Heart right ventricle (tissue), 16 donors: Measurements from ENCODE around the gene ABHD10. TPM values are rescaled to one million over a fixed set of nuclear protein-coding genes. Genes with fewer than 3 reads are reported as not detected.

Experiments
- ATAC-seq, 8 donors: fragments of 200-7000 bp; cut with Tn5 transposase; one replicate each; pipeline ENCODE4 v1.9.1; 2020; ENCODE audit warnings: mild to moderate bottlenecking in 8 of 8, moderate library complexity in 8 of 8, moderate number of reproducible peaks in 1 of 8
- DNase-seq, 2 donors: peaks; one replicate each; pipeline ENCODE4 v3.0.0-alpha.2; 2020
- H3K27ac ChIP-seq, 10 donors: fragments of 200-600 bp; sonication (generic) in 2 of 10; one replicate each; pipeline versions ENCODE4 v1.5.0 to v1.8.0; 2020 to 2022; ENCODE audit warnings: mild to moderate bottlenecking in 3 of 10
- H3K27me3 ChIP-seq, 7 donors: fragments of 200-600 bp; one replicate each; pipeline ENCODE4 v1.8.0; 2021 to 2022; ENCODE audit warnings: mild to moderate bottlenecking in 2 of 7
- H3K36me3 ChIP-seq, 9 donors: fragments of 200-600 bp; sonication (generic) in 1 of 9; one replicate each; pipeline versions ENCODE4 v1.5.0 to v1.8.0; 2020 to 2022; ENCODE audit warnings: mild to moderate bottlenecking in 2 of 9
- H3K4me1 ChIP-seq, 9 donors: fragments of 200-600 bp; sonication (generic) in 1 of 9; one replicate each; pipeline versions ENCODE4 v1.5.0 to v1.8.0; 2020 to 2022; ENCODE audit warnings: mild to moderate bottlenecking in 4 of 9
- H3K4me3 ChIP-seq, 10 donors: fragments of 200-600 bp; sonication (generic) in 2 of 10; one replicate each; pipeline versions ENCODE4 v1.5.0 to v1.8.0; 2020 to 2022; ENCODE audit warnings: mild to moderate bottlenecking in 7 of 10, moderate library complexity in 2 of 10
- H3K9me3 ChIP-seq, 11 donors: fragments of 200-600 bp in 10 of 11; sonication (generic) in 2 of 11; one replicate each; pipeline versions ENCODE4 v1.5.0 to v1.8.0; 2013 to 2022; ENCODE audit warnings: mild to moderate bottlenecking in 2 of 11, control low read depth in 1 of 11, moderate library complexity in 1 of 11
- WGBS, 2 donors: extraction: QIAGEN DNeasy Blood & Tissue Kit; methylation state at CpG; one replicate each; pipeline ENCODE4 v1.1.7; 2013; ENCODE audit warnings: inconsistent platforms in 1 of 2; 5-methylcytosine and 5-hydroxymethylcytosine counted together
- intact Hi-C, 10 donors: fragments of 100-400 bp; cut with DNase I; formaldehyde crosslinking; loops; one replicate each; pipeline versions ENCODE4 v1.11.1 to v1.14.2; 2022
- polyA plus RNA-seq, 2 donors: library from polyadenylated mRNA; stranded (reverse); fragments of 200-250 nt; gene quantifications; one replicate each; pipeline ENCODE4 v1.2.3, GENCODE V29; 2013
- total RNA-seq, 10 donors: library from RNA; stranded (reverse); fragmentation: NEBNext Ultra II Directional in 3 of 10; extraction: Animal tissue kit (Norgen Biotek cat#: 25700) in 3 of 10; gene quantifications; one replicate each; pipeline versions ENCODE4 v1.2.1 to v1.2.4, GENCODE V29; 2021 to 2023
- TF ChIP-seq, protein P1 (sequence below), 9 donors: fragments of 200-600 bp; sonication (generic) in 2 of 9; IDR thresholded peaks; one replicate each; pipeline versions ENCODE4 v1.5.0 to v1.8.0; 2021 to 2022; ENCODE audit warnings: antibody characterized with exemption in 9 of 9, mild to moderate bottlenecking in 5 of 9, moderate library complexity in 1 of 9
- donor health status: Arrhythmogenic right ventricular cardiomyopathy.
- donor health status: ischemic (EF 13 %, LVEDD 7.1; RV severe dilation, severe dysfunction).
- donor health status: healthy with polysubstance abuse.
- donor health status: DM: no; HTN: yes; CAD: no.
- donor health status: DM: no; HTN: no; CAD: no.
- donor health status: ischemic (EF 25% LVEDD 6.9; RV normal size, moderate dysfunction).
- donor health status: ischemic (EF 25% LVEDD 5.7; RV mildly dilated, moderate dysfunction).
- donor health status: healthy.
- donor health status: DM: yes; HTN: yes; CAD: no.
- donor health status: Ischemic cardiomyopathy.
- donor health status: ischemic (EF 35%, LVEDD 5.7; RV mildly dilated, moderate dysfunction).
- donor health status: nonischemic (EF 11% LVEDD 7.7; RV severe dilation, severe dysfunction).
- donor health status: DM: yes; HTN: yes; CAD: no.
- donor health status: PGD.
- donor health status: ischemic (EF 29% LVEDD 5.4; RV normal size, mild dysfunction).
- donor health status: nonischemic (EF 23%, LVEDD 6.1; RV moderate dilation, normal function).

The ABHD10 gene
- total and polyA plus RNA-seq, 12 donors = 10.5 to 57.8 (median 50.1) TPM

DNA sequence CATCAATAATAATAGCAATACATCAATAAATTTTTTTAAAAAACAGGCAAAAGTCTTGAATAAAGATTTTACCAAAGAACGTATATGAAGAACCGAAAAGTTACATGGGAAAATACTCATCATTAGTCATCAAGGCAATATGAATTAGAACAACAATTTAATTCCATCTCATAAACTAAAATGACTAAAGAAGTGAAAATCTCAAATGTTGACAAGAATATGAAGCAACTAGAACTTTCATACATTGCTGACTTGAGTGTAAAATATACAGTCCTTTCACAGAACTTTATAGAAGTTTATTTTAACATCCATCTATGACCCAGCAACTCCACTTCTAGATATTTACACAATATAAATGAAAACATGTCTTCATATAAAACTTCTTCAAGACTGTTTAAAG, 35.3 kb upstream of the ABHD10 start:
- Histone ChIP-seq H3K4me3 (no peak overlapping the region), H3K9me3 (no peaks in the 10 kb centered on the region), H3K4me1 (peaks cover 0 to 7% (median 0%) of the 10 kb centered on the region in 9 donors), H3K27ac (no peak overlapping the region), H3K36me3 (peaks cover 0 to 98% (median 44%) of the 10 kb centered on the region in 9 donors), H3K27me3 (no peaks in the 10 kb centered on the region)
- ATAC-seq (no peak), DNase-seq (no peak)
- TF ChIP-seq, protein P1, sequence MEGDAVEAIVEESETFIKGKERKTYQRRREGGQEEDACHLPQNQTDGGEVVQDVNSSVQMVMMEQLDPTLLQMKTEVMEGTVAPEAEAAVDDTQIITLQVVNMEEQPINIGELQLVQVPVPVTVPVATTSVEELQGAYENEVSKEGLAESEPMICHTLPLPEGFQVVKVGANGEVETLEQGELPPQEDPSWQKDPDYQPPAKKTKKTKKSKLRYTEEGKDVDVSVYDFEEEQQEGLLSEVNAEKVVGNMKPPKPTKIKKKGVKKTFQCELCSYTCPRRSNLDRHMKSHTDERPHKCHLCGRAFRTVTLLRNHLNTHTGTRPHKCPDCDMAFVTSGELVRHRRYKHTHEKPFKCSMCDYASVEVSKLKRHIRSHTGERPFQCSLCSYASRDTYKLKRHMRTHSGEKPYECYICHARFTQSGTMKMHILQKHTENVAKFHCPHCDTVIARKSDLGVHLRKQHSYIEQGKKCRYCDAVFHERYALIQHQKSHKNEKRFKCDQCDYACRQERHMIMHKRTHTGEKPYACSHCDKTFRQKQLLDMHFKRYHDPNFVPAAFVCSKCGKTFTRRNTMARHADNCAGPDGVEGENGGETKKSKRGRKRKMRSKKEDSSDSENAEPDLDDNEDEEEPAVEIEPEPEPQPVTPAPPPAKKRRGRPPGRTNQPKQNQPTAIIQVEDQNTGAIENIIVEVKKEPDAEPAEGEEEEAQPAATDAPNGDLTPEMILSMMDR (IDR thresholded peaks at IDR 0.05) = no peak
- intact Hi-C loops = no loop called here
- WGBS, 2 donors = 94 to 95% methylated on average over 2 of the region's 2 CpGs

DNA sequence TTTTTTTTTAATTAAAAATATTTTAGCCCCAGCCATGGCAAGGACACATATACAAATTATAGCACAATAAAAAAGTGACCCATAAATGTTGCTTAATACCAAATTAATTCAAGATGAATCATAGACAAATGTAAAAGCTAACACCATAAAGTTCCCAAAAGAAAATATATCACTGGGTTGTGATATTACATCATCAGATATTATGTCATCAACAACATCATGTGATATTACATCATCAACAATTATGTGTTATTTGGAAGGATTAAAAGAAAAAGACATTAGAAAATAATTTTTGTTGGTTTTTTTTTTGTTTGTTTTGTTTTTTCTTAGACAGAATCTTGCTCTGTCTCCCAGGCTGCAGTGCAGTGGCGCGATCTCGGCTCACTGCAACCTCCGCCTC, 34.5 kb upstream of the ABHD10 start:
- no peaks in the 10 kb centered on the region for H3K9me3 ChIP-seq
- H3K27me3 ChIP-seq = no peaks in the 10 kb centered on the region
- DNase-seq (no peak), ATAC-seq (no peak)
- peaks cover 0 to 98% (median 51%) of the 10 kb centered on the region in 9 donors for H3K36me3 ChIP-seq
- intact Hi-C loops = no loop called here
- no peak overlapping the region for H3K27ac ChIP-seq
- TF ChIP-seq, protein P1 (IDR thresholded peaks at IDR 0.05) = no peak
- H3K4me1 ChIP-seq = peaks cover 0 to 7% (median 0%) of the 10 kb centered on the region in 9 donors
- no peak overlapping the region for H3K4me3 ChIP-seq
- WGBS, 2 donors = 87 to 98% methylated on average over 4 of the region's 4 CpGs

DNA sequence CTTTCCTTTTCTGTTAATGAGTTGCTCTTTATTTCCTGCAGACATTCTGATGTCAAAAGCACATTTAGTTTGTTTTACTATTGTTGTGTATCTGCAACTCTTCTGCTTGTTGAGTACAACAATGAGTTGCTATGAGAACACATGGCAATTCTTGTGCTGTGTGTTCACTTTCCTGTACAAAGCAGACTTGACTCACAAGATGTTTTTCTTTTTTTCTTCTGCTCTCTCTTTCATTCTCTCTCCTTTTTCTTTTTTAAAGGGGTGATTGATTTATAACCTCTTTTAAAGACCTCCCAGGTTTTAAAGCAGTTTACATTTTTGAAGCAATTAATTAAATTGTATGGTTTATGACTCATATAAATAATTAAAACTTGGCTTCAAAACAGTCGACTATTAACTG, 31.6 kb upstream of the ABHD10 start:
- DNase-seq (no peak), ATAC-seq (no peak)
- no peaks in the 10 kb centered on the region for H3K9me3 ChIP-seq
- 75 to 83% methylated on average over 1 of the region's 1 CpG for WGBS, 2 donors
- TF ChIP-seq, protein P1 (IDR thresholded peaks at IDR 0.05) = no peak
- peaks cover 0 to 8% (median 0%) of the 10 kb centered on the region in 9 donors for H3K4me1 ChIP-seq
- H3K27ac ChIP-seq = no peak overlapping the region
- peaks cover 0 to 92% (median 35%) of the 10 kb centered on the region in 9 donors for H3K36me3 ChIP-seq
- no peaks in the 10 kb centered on the region for H3K27me3 ChIP-seq
- intact Hi-C loops = no loop called here
- H3K4me3 ChIP-seq = no peak overlapping the region

DNA sequence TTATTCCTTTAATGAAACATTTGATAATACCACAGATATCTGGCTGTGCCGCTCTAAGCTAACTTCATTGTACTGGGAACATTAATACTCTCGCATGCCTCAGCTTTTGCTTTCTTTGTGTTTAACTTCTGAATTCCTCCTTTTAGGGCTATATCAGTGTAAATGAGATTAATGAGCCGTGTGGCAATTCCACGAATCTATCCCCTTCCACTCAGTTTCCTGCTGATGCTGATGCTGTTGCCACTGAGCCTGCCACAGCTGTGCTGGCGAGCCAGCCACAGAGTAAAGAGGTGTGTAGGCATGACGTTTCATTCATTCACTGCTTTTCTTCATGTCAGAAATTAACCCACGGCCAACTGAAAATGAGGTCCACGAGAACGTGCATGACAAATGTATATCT, 30.0 kb upstream of the ABHD10 start:
- H3K27me3 ChIP-seq = no peaks in the 10 kb centered on the region
- TF ChIP-seq, protein P1 (IDR thresholded peaks at IDR 0.05) = no peak
- no peak overlapping the region for H3K27ac ChIP-seq
- H3K4me3 ChIP-seq = no peak overlapping the region
- no peaks in the 10 kb centered on the region for H3K9me3 ChIP-seq
- H3K36me3 ChIP-seq = peaks cover 0 to 92% (median 46%) of the 10 kb centered on the region in 9 donors
- intact Hi-C loops = no loop called here
- 86 to 89% methylated on average over 9 of the region's 9 CpGs for WGBS, 2 donors
- H3K4me1 ChIP-seq = peaks cover 0 to 22% (median 0%) of the 10 kb centered on the region in 9 donors
- DNase-seq (no peak), ATAC-seq (no peak)
